ENCODE data around the gene BRIX1.

GRCh38 chr5:34900652-34901051, 14.9 kb upstream of the BRIX1 start:
- TF ChIP-seq POLR2A (IDR thresholded peaks at IDR 0.05; ENCODE audit: low read length) (no peak), GATA1 (IDR thresholded peaks at IDR 0.05; ENCODE audit: low read depth, low read length) (no peak)

Data from erythroblast (primary cell).